Small intestine (tissue), 7 donors: ENCODE measurements around the gene PPIP5K2. TPM values are rescaled to one million over a fixed set of nuclear protein-coding genes. Genes with fewer than 3 reads are reported as not detected.
A peak's percentile ranks its signal among the peaks of the same experiment; 100 is the strongest.

Experiments used
- DNase-seq, 2 donors: peaks; one replicate each; pipeline versions ENCODE4 v3.0.0 to v3.0.0-alpha.2; 2013
- FAIRE-seq: peaks from 2 replicates; lab custom pipeline; 2012; peaks lifted over from hg19 to GRCh38; lab: Jason Lieb, UNC
- H3K27ac ChIP-seq, 3 donors: one replicate each; pipeline ENCODE4 v1.5.1; 2013; ENCODE audit warnings: low read length in 2 of 3, mild to moderate bottlenecking in 2 of 3, control low read depth in 1 of 3, inconsistent platforms in 1 of 3, low read depth in 1 of 3, moderate library complexity in 1 of 3
- H3K27me3 ChIP-seq, 3 donors: one replicate each; pipeline ENCODE4 v1.6.1; 2013; ENCODE audit warnings: low read length in 3 of 3, inconsistent platforms in 1 of 3; ENCODE audit not compliant: control insufficient read depth in 3 of 3, insufficient read depth in 3 of 3
- H3K36me3 ChIP-seq, 3 donors: one replicate each; pipeline ENCODE4 v1.6.1; 2013; ENCODE audit warnings: low read length in 3 of 3, inconsistent platforms in 1 of 3, low read depth in 1 of 3, mild to moderate bottlenecking in 1 of 3, moderate library complexity in 1 of 3; ENCODE audit not compliant: control insufficient read depth in 3 of 3, insufficient read depth in 2 of 3
- H3K4me1 ChIP-seq, 3 donors: one replicate each; pipeline ENCODE4 v1.6.1; 2013; ENCODE audit warnings: low read length in 2 of 3, inconsistent platforms in 1 of 3, low read depth in 1 of 3, mild to moderate bottlenecking in 1 of 3, moderate library complexity in 1 of 3; ENCODE audit not compliant: control insufficient read depth in 3 of 3, insufficient read depth in 2 of 3
- H3K4me3 ChIP-seq, 3 donors: one replicate each; pipeline ENCODE4 v1.5.1; 2013; ENCODE audit warnings: low read length in 3 of 3, control low read depth in 1 of 3, inconsistent platforms in 1 of 3, low read depth in 1 of 3, mild to moderate bottlenecking in 1 of 3, moderate library complexity in 1 of 3
- H3K9me3 ChIP-seq, 2 donors: one replicate each; pipeline ENCODE4 v1.6.1; 2013; ENCODE audit warnings: low read depth in 1 of 2, low read length in 1 of 2; ENCODE audit not compliant: control insufficient read depth in 2 of 2, insufficient read depth in 1 of 2
- WGBS, 3 donors: extraction: QIAGEN DNeasy Blood & Tissue Kit; methylation state at CpG; one replicate each; pipeline ENCODE4 v1.1.7; 2013; 5-methylcytosine and 5-hydroxymethylcytosine counted together
- polyA plus RNA-seq, 4 donors: library from polyadenylated mRNA; stranded (reverse) in 3 of 4; unstranded in 1 of 4; fragments of 200-250 nt in 3 of 4; fragments of 120-200 nt in 1 of 4; gene quantifications; one replicate each; pipeline versions ENCODE4 v1.2.1 to v1.2.3, GENCODE V29; 2013
- donor health status: healthy with polysubstance abuse.
- donor health status: control.
- donor health status: control.
- donor health status: Bipolar disorder and iron deficiency.
- donor health status: healthy.

Gene PPIP5K2
- polyA plus RNA-seq, 4 donors, result 11.9 to 53.5 (median 16.1) TPM

- Histone ChIP-seq H3K36me3 (no peaks in the 10 kb centered on the region), H3K27me3 (no peaks in the 10 kb centered on the region), H3K4me1 (no peaks in the 10 kb centered on the region), H3K9me3 (no peaks in the 10 kb centered on the region), H3K4me3 (no peak overlapping the region), H3K27ac (no peak overlapping the region)
- no peak for DNase-seq
- WGBS, 3 donors, result 91 to 97% (median 95%) methylated on average over 2 of the region's 2 CpGs
- FAIRE-seq, result no peak
These were observed 7.2 kb upstream of the PPIP5K2 start for GRCh38 chr5:103112910-103113309.

GRCh38 chr5:103114440-103114839 is 5.7 kb upstream of the PPIP5K2 start:
- no peak overlapping the region for H3K4me3 ChIP-seq
- 68 to 72% (median 70%) methylated on average over 2 of the region's 2 CpGs for WGBS, 3 donors
- no peak for FAIRE-seq
- no peaks in the 10 kb centered on the region for H3K36me3 ChIP-seq
- no peaks in the 10 kb centered on the region for H3K27me3 ChIP-seq
- no peak overlapping the region for H3K27ac ChIP-seq
- no peak for DNase-seq
- H3K4me1 ChIP-seq, result no peaks in the 10 kb centered on the region
- no peaks in the 10 kb centered on the region for H3K9me3 ChIP-seq

- H3K27ac ChIP-seq, result no peak overlapping the region
- no peaks in the 10 kb centered on the region for H3K36me3 ChIP-seq
- no peak for FAIRE-seq
- H3K4me3 ChIP-seq, result no peak overlapping the region
- no peaks in the 10 kb centered on the region for H3K9me3 ChIP-seq
- H3K27me3 ChIP-seq, result no peaks in the 10 kb centered on the region
- H3K4me1 ChIP-seq, result peaks cover 0 to 6% (median 0%) of the 10 kb centered on the region in 3 donors
- WGBS, 3 donors, result 65 to 92% (median 79%) methylated on average over 4 of the region's 4 CpGs
- DNase-seq, result no peak
These were observed 2.6 kb upstream of the PPIP5K2 start for GRCh38 chr5:103117471-103117991.

GRCh38 chr5:103119070-103119764 is 884 bp upstream of the PPIP5K2 start:
- DNase-seq (no peak), FAIRE-seq (no peak)
- Histone ChIP-seq H3K27me3 (no peaks in the 10 kb centered on the region), H3K4me3 (peak overlapping the region; percentile 48 to 91 (median 58)), H3K27ac (peak overlapping the region; percentile 79 to 98 (median 95)), H3K4me1 (peaks cover 0 to 8% (median 0%) of the 10 kb centered on the region in 3 donors), H3K9me3 (no peaks in the 10 kb centered on the region), H3K36me3 (no peaks in the 10 kb centered on the region)
- WGBS, 3 donors, result 1% methylated on average over 15 of the region's 15 CpGs

- peaks cover 0 to 8% (median 0%) of the 10 kb centered on the region in 3 donors for H3K4me1 ChIP-seq
- 0 to 1% (median 1%) methylated on average over 17 of the region's 17 CpGs for WGBS, 3 donors
These were observed 603 bp downstream of the PPIP5K2 start for GRCh38 chr5:103120607-103121200.

GRCh38 chr5:103122242-103122641 is 2.1 kb downstream of the PPIP5K2 start:
- H3K27me3 ChIP-seq, result no peaks in the 10 kb centered on the region
- 39 to 70% (median 57%) methylated on average over 3 of the region's 3 CpGs for WGBS, 3 donors
- no peak overlapping the region for H3K4me3 ChIP-seq
- no peak for DNase-seq
- no peak for FAIRE-seq
- H3K4me1 ChIP-seq, result peaks cover 0 to 8% (median 0%) of the 10 kb centered on the region in 3 donors
- H3K27ac ChIP-seq, result no peak overlapping the region
- peaks cover 0 to 2% (median 0%) of the 10 kb centered on the region in 3 donors for H3K36me3 ChIP-seq
- no peaks in the 10 kb centered on the region for H3K9me3 ChIP-seq

More at GRCh38 chr5:103120607-103121200, 603 bp downstream of the PPIP5K2 start:
- H3K36me3 ChIP-seq, result no peaks in the 10 kb centered on the region
- H3K9me3 ChIP-seq, result no peaks in the 10 kb centered on the region
- no peaks in the 10 kb centered on the region for H3K27me3 ChIP-seq
- peak; percentile 39 to 61 for DNase-seq
- peak overlapping the region; percentile 53 to 91 (median 75) for H3K4me3 ChIP-seq
- no peak for FAIRE-seq
- H3K27ac ChIP-seq, result peak overlapping the region; percentile 68 to 98 (median 95)

- H3K27me3 ChIP-seq, result no peaks in the 10 kb centered on the region
- H3K9me3 ChIP-seq, result no peaks in the 10 kb centered on the region
- WGBS, 3 donors, result 66 to 87% (median 76%) methylated on average over 5 of the region's 5 CpGs
- no peak for DNase-seq
- H3K27ac ChIP-seq, result no peak overlapping the region
- peaks cover 0 to 3% (median 2%) of the 10 kb centered on the region in 3 donors for H3K36me3 ChIP-seq
- no peak for FAIRE-seq
- no peak overlapping the region for H3K4me3 ChIP-seq
- H3K4me1 ChIP-seq, result peaks cover 0 to 8% (median 0%) of the 10 kb centered on the region in 3 donors
These were observed 6.5 kb downstream of the PPIP5K2 start for GRCh38 chr5:103126557-103126956.

GRCh38 chr5:103127292-103127817 is 7.3 kb downstream of the PPIP5K2 start:
- Histone ChIP-seq H3K27me3 (no peaks in the 10 kb centered on the region), H3K4me1 (peaks cover 0 to 4% (median 0%) of the 10 kb centered on the region in 3 donors), H3K27ac (no peak overlapping the region), H3K4me3 (no peak overlapping the region), H3K9me3 (no peaks in the 10 kb centered on the region), H3K36me3 (peaks cover 0 to 3% (median 2%) of the 10 kb centered on the region in 3 donors)
- FAIRE-seq (no peak), DNase-seq (peak in 1 of 2 donors; percentile 13)
- 88 to 91% (median 89%) methylated on average over 2 of the region's 2 CpGs for WGBS, 3 donors
